ENCODE data around the gene TMEM87B. TPM values are rescaled to one million over a fixed set of nuclear protein-coding genes. Genes with fewer than 3 reads are reported as not detected.

The TMEM87B gene
- total RNA-seq, 2 experiments from 2014 or later = 13.9 to 22.8 TPM

- Histone ChIP-seq H3K27ac (ENCODE audit: low read depth, low read length, poor library complexity, severe bottlenecking) (no peak overlapping the region), H4K20me1 (ENCODE audit: insufficient read depth, low read length) (no peaks in the 10 kb centered on the region), H3K36me3 (ENCODE audit: insufficient read depth, low read length) (peaks cover 74% of the 10 kb centered on the region), H3K4me3 (ENCODE audit: low read depth, low read length, poor library complexity, severe bottlenecking) (no peak overlapping the region), H3K4me2 (ENCODE audit: low read length) (no peak overlapping the region), H3K9me2 (ENCODE audit: insufficient read depth, low read length) (no peaks in the 10 kb centered on the region), H3K4me1 (ENCODE audit: insufficient read depth, low read length, poor library complexity, severe bottlenecking) (peaks cover 23% of the 10 kb centered on the region), H3K9me3 (ENCODE audit: low read length) (peaks cover 9% of the 10 kb centered on the region; the same call in 1 of the 2 replicates), H3K79me2 (ENCODE audit: insufficient read depth, low read depth, low read length) (0 out of 2 replicates have a peak, but pooled peaks cover 8% of the 10 kb centered on the region), H2AFZ (ENCODE audit: low read length) (no peak overlapping the region)
- intact Hi-C loops (cut with micrococcal nuclease; ENCODE audit: unreplicated experiment) = no loop called here
- BruUV-seq (replicated peaks) = no TSS peak
- CTCF ChIA-PET (ENCODE audit: unreplicated experiment) = no interaction called here
- TF ChIP-seq CTCF (conservative IDR thresholded peaks at IDR 0.05; ENCODE audit: low read length) = no peak
- TF ChIP-seq EZH2phosphoT487 (IDR thresholded peaks at IDR 0.05; ENCODE audit: borderline replicate concordance, low read depth, low read length) = no peak
- POLR2A ChIA-PET = interaction anchor here (1.1 kb wide), 1 partner anchor 13 kb away, joined by 4 read pairs; no protein-coding TSS in a partner anchor
- DNase-seq (ENCODE audit: low spot score) = no peak
These were observed 6.8 kb downstream of the TMEM87B start for GRCh38 chr2:112061840-112062239.

GRCh38 chr2:112062894-112063293, 7.8 kb downstream of the TMEM87B start:
- CTCF ChIA-PET (ENCODE audit: unreplicated experiment) = no interaction called here

More at GRCh38 chr2:112062894-112063293, 7.8 kb downstream of the TMEM87B start:
- 0 out of 2 replicates have a peak, but pooled peaks cover 5% of the 10 kb centered on the region for H3K79me2 ChIP-seq (ENCODE audit: insufficient read depth, low read depth, low read length)
- H3K36me3 ChIP-seq (ENCODE audit: insufficient read depth, low read length) = peaks cover 85% of the 10 kb centered on the region
- no TSS peak for BruUV-seq (replicated peaks)
- no peak overlapping the region for H3K27ac ChIP-seq (ENCODE audit: low read depth, low read length, poor library complexity, severe bottlenecking)
- no peak overlapping the region for H3K4me3 ChIP-seq (ENCODE audit: low read depth, low read length, poor library complexity, severe bottlenecking)
- peaks cover 17% of the 10 kb centered on the region for H3K4me1 ChIP-seq (ENCODE audit: insufficient read depth, low read length, poor library complexity, severe bottlenecking)
- no peak overlapping the region for H3K4me2 ChIP-seq (ENCODE audit: low read length)
- H3K9me3 ChIP-seq (ENCODE audit: low read length) = peaks cover 9% of the 10 kb centered on the region; the same call in 1 of the 2 replicates
- intact Hi-C loops (cut with micrococcal nuclease; ENCODE audit: unreplicated experiment) = no loop called here
- no peaks in the 10 kb centered on the region for H4K20me1 ChIP-seq (ENCODE audit: insufficient read depth, low read length)
- TF ChIP-seq EZH2phosphoT487 (IDR thresholded peaks at IDR 0.05; ENCODE audit: borderline replicate concordance, low read depth, low read length) (no peak), CTCF (conservative IDR thresholded peaks at IDR 0.05; ENCODE audit: low read length) (no peak)
- POLR2A ChIA-PET = interaction anchor here (0.6 to 1.1 kb wide), 3 partner anchors 12 to 484 kb away, joined by 3 to 6 read pairs (median 4); no protein-coding TSS in a partner anchor
- no peaks in the 10 kb centered on the region for H3K9me2 ChIP-seq (ENCODE audit: insufficient read depth, low read length)
- H2AFZ ChIP-seq (ENCODE audit: low read length) = no peak overlapping the region
- DNase-seq (ENCODE audit: low spot score) = no peak

Data from OCI-LY7 (cell line).